ENCODE data around the gene TAOK3. TPM values are rescaled to one million over a fixed set of nuclear protein-coding genes. Genes with fewer than 3 reads are reported as not detected.

TAOK3 gene
- total and polyA plus RNA-seq, 10 of the 15 experiments (the other 5 are each of a cell fraction or from before 2014, with no cell fraction given) = 41.3 to 131 (median 57.8) TPM

GRCh38 chr12:118357257-118358007 is 15.3 kb downstream of the TAOK3 start:
- ChIA-PET POLR2A (interaction anchor here (0.6 to 5.9 kb wide), 17 partner anchors 10 to 173 kb away, joined by 3 to 68 read pairs (median 7); partner anchors contain the start of genes SUDS3 and TAOK3), CTCF (interaction anchor here (0.7 to 7.6 kb wide), 28 partner anchors 10 to 236 kb away, joined by 3 to 98 read pairs (median 8); partner anchors contain the start of genes SUDS3 and TAOK3), RAD21 (ENCODE audit: unreplicated experiment) (interaction anchor here (0.6 to 6.9 kb wide), 29 partner anchors 10 to 483 kb away, joined by 3 to 98 read pairs (median 7); partner anchors contain the start of genes SUDS3, TAOK3 and WSB2), SMC1A (ENCODE audit: uncharacterized antibody, unreplicated experiment) (interaction anchor here (0.5 to 8.7 kb wide), 35 partner anchors 11 to 236 kb away, joined by 3 to 125 read pairs (median 5); partner anchors contain the start of genes PEBP1, SUDS3 and TAOK3)
- intact Hi-C loops (cut with micrococcal nuclease; ENCODE audit: unreplicated experiment) = loop anchor here (2.0 to 5.0 kb wide), 3 partner anchors 51 to 175 kb away; no protein-coding TSS in a partner anchor
- Histone ChIP-seq H3K9ac (ENCODE audit: control insufficient read depth, insufficient read depth, low read length) (peak overlapping the region; percentile 38), H3K27me3 (replicated peaks in 1 of 2; ENCODE audit: control insufficient read depth in 2 of 2, insufficient read depth in 2 of 2, low read length in 1 of 2) (no peaks in the 10 kb centered on the region), H4K20me1 (ENCODE audit: control insufficient read depth, insufficient read depth) (no peaks in the 10 kb centered on the region), H3K79me2 (ENCODE audit: control insufficient read depth, insufficient read depth, low read length) (peaks cover 71% of the 10 kb centered on the region), H2AFZ (ENCODE audit: control insufficient read depth, low read depth, low read length) (peak overlapping the region; percentile 28), H3K4me2 (ENCODE audit: control insufficient read depth, insufficient read depth) (peak overlapping the region; percentile 14), H3K4me1 (ENCODE audit: control insufficient read depth, insufficient read depth, low read length) (peaks cover 6% of the 10 kb centered on the region; the same call in 1 of the 2 replicates), H3K4me3 (peak overlapping the region; percentile 67), H3K36me3 (ENCODE audit: control insufficient read depth in 2 of 2, insufficient read depth in 2 of 2, low read length in 1 of 2) (peaks cover 0 to 4% of the 10 kb centered on the region in 2 experiments; a peak in 1 of 4 replicates), H3K9me3 (replicated peaks; ENCODE audit: control insufficient read depth, insufficient read depth, low read length) (peaks cover 6% of the 10 kb centered on the region), H3K27ac (ENCODE audit: control insufficient read depth, insufficient read depth) (peak overlapping the region; percentile 89)
- in situ Hi-C loops (cut with MboI) = loop anchor here (5.0 kb wide), 1 partner anchor 45 kb away; no protein-coding TSS in a partner anchor
- ATAC-seq = peak; percentile 80
- no TSS peak for BruUV-seq (replicated peaks)
- 2% methylated on average over 7 of the region's 7 CpGs for WGBS (ENCODE audit: insufficient coverage, insufficient replicate concordance, low lambda C conversion rate, missing lambda C conversion rate)
- peak; percentile 62 for DNase-seq (ENCODE audit: low read depth, low spot score)
- peak; percentile 77 for FAIRE-seq
- TF ChIP-seq POU2F2 (IDR thresholded peaks at IDR 0.05; ENCODE audit: borderline replicate concordance, low read depth, low read length) (0 out of 3 replicates have a peak, but pooled peaks have one; percentile 6), NR2F1 (conservative IDR thresholded peaks at IDR 0.05) (peak; percentile 63; the same call in 1 of the 2 replicates), PKNOX1 (IDR thresholded peaks at IDR 0.05) (peak; percentile 59), KDM1A (IDR thresholded peaks at IDR 0.05; ENCODE audit: borderline replicate concordance) (no peak), NRF1 (conservative IDR thresholded peaks at IDR 0.05; ENCODE audit: low read depth, low read length) (no peak), MAX (IDR thresholded peaks at IDR 0.05; ENCODE audit: low read depth, low read length) (peak; percentile 84; the same call in 1 of the 2 replicates), BHLHE40 (IDR thresholded peaks at IDR 0.05; ENCODE audit: borderline replicate concordance in 1 of 2, low read depth in 2 of 2, low read length in 1 of 2) (peak in 1 of 2 experiments; percentile 38; a peak in 1 of 4 replicates), SPI1 (IDR thresholded peaks at IDR 0.05; ENCODE audit: borderline replicate concordance, insufficient read depth, low read depth, low read length) (peak; percentile 84), JUNB (IDR thresholded peaks at IDR 0.05) (0 out of 2 replicates have a peak, but pooled peaks have one; percentile 10), SRF (IDR thresholded peaks at IDR 0.05; ENCODE audit: low read depth in 2 of 2, low read length in 2 of 2) (0 out of 4 replicates have a peak, but pooled peaks of 1 of the 2 experiments have one; percentile 14), ZNF687 (IDR thresholded peaks at IDR 0.05) (peak; percentile 56; the same call in 1 of the 2 replicates), RELA (IDR thresholded peaks at IDR 0.05; ENCODE audit: borderline replicate concordance, partially characterized antibody) (no peak), MEF2A (IDR thresholded peaks at IDR 0.05; ENCODE audit: insufficient read depth, low read depth, low read length) (no peak)
